ENCODE measurements around the gene ZBTB21.

Gene ZBTB21

DNA sequence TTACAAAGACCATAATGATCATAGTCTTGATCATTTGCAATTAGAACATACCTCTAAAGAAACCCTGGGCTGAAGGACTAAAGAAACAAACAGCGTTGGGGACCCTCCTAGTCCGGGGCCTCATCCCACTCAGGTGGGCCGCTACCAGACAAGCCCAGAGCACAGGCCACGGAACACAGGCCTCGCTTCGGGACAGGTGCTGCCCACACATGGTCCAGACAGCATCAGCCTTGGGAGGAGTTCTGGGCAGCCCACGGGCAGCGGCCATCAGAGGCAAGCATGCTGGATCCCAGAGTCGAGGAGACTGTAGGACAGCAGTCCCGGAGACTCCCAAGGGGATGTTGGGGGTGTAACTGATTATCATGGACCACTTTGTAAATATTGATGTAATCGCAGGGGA is 61.3 kb downstream of the ZBTB21 start:
- no peak for DNase-seq

DNA sequence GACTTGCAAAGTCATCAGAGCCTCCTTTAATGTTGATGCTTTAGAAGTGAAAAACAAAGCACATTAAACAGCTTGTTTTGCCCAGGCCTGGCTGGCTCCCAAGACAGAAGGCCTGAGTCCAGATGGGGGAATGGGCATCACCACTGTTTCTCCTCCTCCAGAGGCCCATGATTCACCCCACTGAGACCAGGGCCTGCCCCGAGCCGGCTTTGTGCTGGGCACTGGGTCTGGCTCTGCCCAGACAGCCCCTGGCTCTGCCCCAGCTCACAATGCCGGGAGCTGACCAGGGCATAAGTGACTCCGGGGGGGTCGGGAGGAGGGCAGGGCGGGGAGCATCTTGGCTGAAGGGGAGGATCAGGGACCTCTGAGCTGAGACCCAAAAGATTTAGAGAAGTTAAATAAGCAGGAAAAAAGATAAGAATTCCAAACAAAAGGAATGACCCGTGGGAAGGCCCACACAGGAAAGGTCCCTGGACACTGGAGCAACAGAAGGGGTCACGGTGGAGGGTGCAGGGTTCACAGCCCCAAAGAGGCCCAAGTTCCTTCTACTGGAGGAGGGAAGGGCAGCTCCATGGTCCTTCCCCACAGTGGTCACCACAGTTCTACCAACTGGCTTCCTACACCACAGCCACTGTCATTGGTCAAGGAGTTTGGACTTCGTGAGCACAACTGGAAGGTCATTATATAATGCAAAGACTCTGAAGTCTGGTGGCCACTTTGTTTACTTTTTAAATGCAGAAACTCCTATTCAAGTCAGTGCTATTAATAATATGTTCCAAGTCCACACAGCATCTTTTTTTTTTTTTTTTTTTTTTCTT is 61.9 kb downstream of the ZBTB21 start:
- no peak for DNase-seq

DNA sequence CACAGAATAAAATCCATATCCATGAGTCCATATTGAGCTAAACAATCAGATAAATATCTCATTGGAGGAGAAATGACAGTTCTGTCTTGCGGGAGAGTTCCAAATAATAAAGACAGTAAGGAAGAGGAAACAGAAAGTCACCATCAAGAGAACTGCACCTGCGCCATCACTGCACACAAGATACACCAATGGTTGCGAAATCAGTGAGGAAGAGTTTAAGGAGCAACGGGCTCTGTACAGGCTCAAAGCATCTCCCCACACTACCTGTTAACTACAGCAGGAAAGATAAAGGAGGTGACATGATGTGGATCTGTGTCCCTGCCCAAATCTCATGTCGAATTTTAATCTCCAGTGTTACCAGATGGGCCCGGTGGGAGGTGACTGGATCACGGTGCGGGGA is 64.2 kb downstream of the ZBTB21 start:
- DNase-seq: no peak

GRCh38 chr21:41943851-41944250 is 66.3 kb downstream of the ZBTB21 start:
- no peak for DNase-seq

DNA sequence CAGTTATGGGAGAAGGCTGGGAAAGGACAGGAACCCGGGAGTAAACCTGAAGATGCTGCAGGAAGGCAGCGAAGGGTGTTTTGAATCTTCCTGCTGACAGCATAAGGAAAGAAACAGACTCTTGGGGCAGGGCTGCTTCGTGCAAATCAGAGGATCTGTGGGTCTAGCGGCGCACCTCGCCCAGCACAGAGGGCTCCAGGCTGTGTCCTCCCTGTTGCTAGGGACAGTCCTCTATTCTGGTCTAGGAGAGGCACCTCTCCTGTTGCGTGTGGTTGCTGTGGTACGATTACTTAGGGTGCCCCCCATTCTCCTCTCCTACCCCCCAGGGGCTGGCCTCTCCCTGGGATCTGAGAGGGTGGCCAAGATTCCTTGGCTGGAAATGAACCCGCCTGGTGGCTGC is 67.7 kb downstream of the ZBTB21 start:
- no peak for DNase-seq

DNA sequence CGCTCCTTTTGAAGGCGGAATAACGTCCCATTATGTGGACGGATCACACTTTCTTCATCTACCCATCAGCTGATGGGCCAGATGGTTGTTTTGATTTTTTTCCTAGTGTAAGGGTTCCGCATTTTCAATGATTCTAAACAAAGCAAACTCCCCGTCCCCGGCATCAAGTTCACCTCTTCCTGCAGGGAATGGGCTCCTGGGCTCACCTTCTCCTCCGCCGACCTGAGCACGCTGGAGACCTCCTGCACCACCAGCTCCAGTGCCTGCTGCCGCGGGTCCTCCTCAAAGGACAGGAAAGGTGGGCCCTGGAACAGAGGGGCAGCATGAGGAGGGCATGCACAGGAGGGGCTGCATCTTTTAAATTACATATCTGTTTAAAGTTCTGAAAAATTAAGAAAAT is 68.2 kb downstream of the ZBTB21 start:
- DNase-seq: no peak

DNA sequence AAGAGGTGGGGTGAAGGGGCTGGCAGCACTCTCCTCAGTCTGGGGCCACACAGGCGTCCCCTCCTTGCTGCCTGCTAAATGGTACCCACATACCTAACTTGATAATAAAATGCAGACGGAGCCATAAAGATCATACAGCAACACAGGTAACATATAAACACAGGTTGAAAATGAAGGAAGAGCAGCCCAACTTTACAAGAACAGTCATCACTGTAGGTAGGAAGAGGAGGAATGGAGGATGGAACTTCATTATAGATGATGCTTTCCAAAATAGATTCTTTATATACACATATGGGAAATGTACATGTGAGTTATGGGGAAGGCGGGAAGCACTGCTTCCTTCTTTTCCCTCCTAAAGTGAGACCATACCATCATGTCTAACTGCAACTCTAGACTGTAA is 69.7 kb downstream of the ZBTB21 start:
- DNase-seq: no peak

- no peak for DNase-seq
Measured at GRCh38 chr21:41939391-41939790, 70.8 kb downstream of the ZBTB21 start.

All from CD4-positive, alpha-beta T cell treated with Interleukin-17A for 1 hour (primary cell).